ENCODE measurements around the gene IDE. TPM values are rescaled to one million over a fixed set of nuclear protein-coding genes. Genes with fewer than 3 reads are reported as not detected.

The IDE gene
- total RNA-seq, 2 experiments from 2014 or later, result 30.1 to 33.2 TPM

DNA sequence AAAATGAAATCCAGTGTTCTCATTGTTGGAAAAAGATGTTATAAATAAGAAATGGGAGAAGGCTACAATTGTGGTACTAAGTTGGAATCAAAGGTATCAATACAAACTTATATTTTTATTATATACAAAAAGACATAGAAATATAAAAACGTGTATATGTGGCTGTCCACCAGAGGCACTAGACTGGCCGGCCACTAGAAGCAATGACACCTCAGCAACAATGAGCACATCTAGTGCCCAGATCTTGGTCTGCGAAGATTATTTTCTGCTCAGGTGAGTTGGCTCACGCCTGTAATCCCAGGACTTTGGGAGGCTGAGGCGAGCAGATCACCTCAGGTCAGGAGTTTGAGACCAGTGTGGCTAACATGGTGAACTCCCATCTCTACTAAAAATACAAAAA is 21.6 kb downstream of the IDE start:
- CTCF ChIA-PET, result interaction anchor here (0.7 to 1.5 kb wide), 4 partner anchors 10 to 60 kb away, joined by 3 read pairs; no protein-coding TSS in a partner anchor
- H3K4me3 Mint-ChIP-seq, result no peak overlapping the region
- H3K4me1 Mint-ChIP-seq (ENCODE audit: low read depth), result peaks cover 4% of the 10 kb centered on the region
- no peak for ATAC-seq
- H3K27me3 Mint-ChIP-seq, result no peaks in the 10 kb centered on the region
- POLR2A ChIA-PET, result no interaction called here
- peaks cover 49% of the 10 kb centered on the region for H3K36me3 Mint-ChIP-seq (ENCODE audit: low read depth)
- no peak overlapping the region for H3K27ac Mint-ChIP-seq
- intact Hi-C loops (cut with micrococcal nuclease), result no loop called here
- no peak for DNase-seq
- H3K9me3 Mint-ChIP-seq, result peaks cover 12% of the 10 kb centered on the region
- peak; percentile 28 for TF ChIP-seq CTCF (IDR thresholded peaks at IDR 0.05)

DNA sequence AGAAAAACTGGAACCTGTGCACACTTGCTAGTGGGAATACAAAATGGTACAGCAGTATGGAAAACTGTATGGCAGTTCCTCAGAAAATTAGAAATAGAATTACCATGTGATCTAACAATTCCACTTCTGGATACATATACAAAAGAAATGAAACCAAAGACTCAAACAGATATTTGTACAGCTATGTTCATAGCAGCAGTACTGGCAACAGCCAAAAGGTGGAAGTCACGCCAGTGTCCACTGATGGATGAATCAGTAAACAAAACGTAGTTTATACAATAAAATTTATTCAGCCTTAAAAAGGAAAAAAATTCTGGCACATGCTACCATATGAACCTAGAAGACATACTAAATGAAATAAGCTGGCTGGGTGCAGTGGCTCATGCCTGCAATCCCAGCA is 23.0 kb downstream of the IDE start:
- Mint-ChIP-seq H3K27ac (no peak overlapping the region), H3K9me3 (peaks cover 12% of the 10 kb centered on the region), H3K36me3 (ENCODE audit: low read depth) (peaks cover 44% of the 10 kb centered on the region), H3K4me1 (ENCODE audit: low read depth) (peaks cover 5% of the 10 kb centered on the region), H3K27me3 (no peaks in the 10 kb centered on the region), H3K4me3 (no peak overlapping the region)
- POLR2A ChIA-PET, result no interaction called here
- TF ChIP-seq CTCF (IDR thresholded peaks at IDR 0.05), result no peak
- ATAC-seq, result no peak
- CTCF ChIA-PET, result interaction anchor here (1.5 kb wide), 1 partner anchor 12 kb away, joined by 3 read pairs; no protein-coding TSS in a partner anchor
- no peak for DNase-seq
- intact Hi-C loops (cut with micrococcal nuclease), result no loop called here

GRCh38 chr10:92547676-92548075 is 26.2 kb downstream of the IDE start:
- TF ChIP-seq CTCF (IDR thresholded peaks at IDR 0.05), result no peak
- ChIA-PET CTCF (no interaction called here), POLR2A (no interaction called here)
- Mint-ChIP-seq H3K36me3 (ENCODE audit: low read depth) (peaks cover 17% of the 10 kb centered on the region), H3K4me1 (ENCODE audit: low read depth) (peaks cover 22% of the 10 kb centered on the region), H3K9me3 (no peaks in the 10 kb centered on the region), H3K27ac (no peak overlapping the region), H3K4me3 (no peak overlapping the region), H3K27me3 (no peaks in the 10 kb centered on the region)
- DNase-seq, result no peak
- intact Hi-C loops (cut with micrococcal nuclease), result no loop called here
- ATAC-seq, result no peak

DNA sequence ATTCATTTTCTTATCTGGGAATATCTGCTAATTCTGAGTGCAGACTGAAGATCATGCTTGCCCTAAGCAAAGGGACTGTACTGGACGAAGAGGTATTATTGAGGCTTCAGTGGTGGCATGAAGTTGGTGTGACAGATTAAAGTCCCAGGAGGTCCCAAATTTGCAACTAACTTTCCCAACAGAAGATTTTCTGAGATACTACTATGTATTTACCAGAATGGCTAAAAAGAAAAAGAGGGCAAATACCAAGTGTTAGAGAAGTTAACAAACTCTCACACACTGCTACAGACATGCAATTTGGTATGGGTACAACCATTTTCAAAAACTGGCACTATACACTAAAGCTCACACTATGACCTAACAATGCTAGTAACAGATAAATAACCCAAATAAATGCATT is 28.3 kb downstream of the IDE start:
- H3K27me3 Mint-ChIP-seq, result no peaks in the 10 kb centered on the region
- ATAC-seq, result no peak
- ChIA-PET CTCF (interaction anchor here (0.9 to 1.2 kb wide), 2 partner anchors 20 to 28 kb away, joined by 3 to 4 read pairs; no protein-coding TSS in a partner anchor), POLR2A (no interaction called here)
- no peak overlapping the region for H3K4me3 Mint-ChIP-seq
- no peak overlapping the region for H3K27ac Mint-ChIP-seq
- no peaks in the 10 kb centered on the region for H3K9me3 Mint-ChIP-seq
- H3K4me1 Mint-ChIP-seq (ENCODE audit: low read depth), result peaks cover 27% of the 10 kb centered on the region
- no peak for DNase-seq
- intact Hi-C loops (cut with micrococcal nuclease), result no loop called here
- peaks cover 7% of the 10 kb centered on the region for H3K36me3 Mint-ChIP-seq (ENCODE audit: low read depth)
- TF ChIP-seq CTCF (IDR thresholded peaks at IDR 0.05), result no peak

GRCh38 chr10:92544296-92544695 is 29.6 kb downstream of the IDE start:
- ChIA-PET POLR2A (no interaction called here), CTCF (interaction anchor here (0.6 to 1.2 kb wide), 4 partner anchors 17 to 31 kb away, joined by 3 to 4 read pairs (median 4); no protein-coding TSS in a partner anchor)
- Mint-ChIP-seq H3K4me1 (ENCODE audit: low read depth) (peaks cover 27% of the 10 kb centered on the region), H3K9me3 (no peaks in the 10 kb centered on the region), H3K36me3 (ENCODE audit: low read depth) (peaks cover 4% of the 10 kb centered on the region), H3K27ac (no peak overlapping the region), H3K4me3 (no peak overlapping the region), H3K27me3 (no peaks in the 10 kb centered on the region)
- intact Hi-C loops (cut with micrococcal nuclease), result no loop called here
- ATAC-seq (peak; percentile 64), DNase-seq (peak; percentile 5)
- no peak for TF ChIP-seq CTCF (IDR thresholded peaks at IDR 0.05)

Data from activated CD8-positive, alpha-beta T cell treated with anti-CD3 and anti-CD28 coated beads for 36 hours (primary cell).